Measurements from ENCODE around the gene USP12.

The USP12 gene

DNA sequence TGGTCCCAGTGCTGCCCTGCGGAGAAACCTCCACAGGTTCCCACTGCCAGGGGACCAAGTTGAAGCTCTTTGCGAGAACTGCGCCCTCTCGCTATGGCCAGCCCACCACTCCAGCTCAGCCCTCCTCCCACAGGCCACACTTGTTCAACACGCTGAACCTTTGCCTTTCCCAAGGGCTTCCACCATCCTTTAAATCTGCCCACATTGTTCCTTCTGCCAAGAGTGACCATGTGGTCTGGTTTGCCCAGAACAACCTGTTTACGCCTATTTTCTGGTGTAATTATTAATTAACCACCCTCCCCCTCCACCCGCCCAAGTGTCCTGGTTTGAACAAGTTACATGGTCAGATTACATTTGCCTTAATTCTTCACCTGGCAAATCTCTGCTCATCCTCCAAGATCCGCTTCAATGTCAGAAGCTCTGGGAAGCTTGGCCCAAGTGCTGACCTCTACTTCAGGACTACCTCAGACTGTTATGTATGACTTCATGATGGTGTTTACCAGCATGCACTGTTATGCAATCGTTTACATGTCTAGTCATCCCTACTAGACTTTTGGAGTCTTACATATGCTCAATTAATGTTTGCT lies 12.0 kb upstream of the USP12 start:
- DNase-seq = no peak

DNA sequence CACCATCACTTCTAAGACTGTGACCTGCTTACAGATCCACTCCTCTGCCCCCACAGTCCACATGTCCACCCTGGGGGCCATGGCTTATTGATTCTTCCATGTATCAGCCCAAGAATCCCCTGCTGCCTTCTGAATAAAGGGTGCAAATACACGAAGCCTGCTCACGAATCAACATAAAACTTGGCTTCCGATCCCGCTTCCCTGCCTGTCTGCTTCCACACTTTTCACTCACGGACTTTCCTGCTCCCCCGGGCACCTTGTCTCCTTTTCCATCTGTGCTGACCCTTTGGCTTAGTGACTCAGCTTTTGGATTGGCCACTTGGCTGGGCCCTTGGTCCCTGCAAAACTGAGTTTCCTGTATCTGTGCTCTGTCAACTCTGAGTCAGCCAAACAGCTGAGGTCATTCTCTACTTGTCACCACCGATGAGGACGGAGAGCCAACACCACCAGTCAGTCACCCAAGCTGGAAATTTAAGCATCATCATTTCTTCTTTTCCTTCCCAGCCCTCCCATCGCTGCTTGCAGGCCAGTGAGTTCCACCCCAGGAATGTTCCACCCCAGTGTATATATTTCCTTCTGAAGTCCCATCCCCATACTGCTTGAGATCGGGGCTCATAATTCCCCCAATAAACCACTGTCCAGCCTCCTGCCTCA lies 11.4 kb upstream of the USP12 start:
- no peak for DNase-seq

DNA sequence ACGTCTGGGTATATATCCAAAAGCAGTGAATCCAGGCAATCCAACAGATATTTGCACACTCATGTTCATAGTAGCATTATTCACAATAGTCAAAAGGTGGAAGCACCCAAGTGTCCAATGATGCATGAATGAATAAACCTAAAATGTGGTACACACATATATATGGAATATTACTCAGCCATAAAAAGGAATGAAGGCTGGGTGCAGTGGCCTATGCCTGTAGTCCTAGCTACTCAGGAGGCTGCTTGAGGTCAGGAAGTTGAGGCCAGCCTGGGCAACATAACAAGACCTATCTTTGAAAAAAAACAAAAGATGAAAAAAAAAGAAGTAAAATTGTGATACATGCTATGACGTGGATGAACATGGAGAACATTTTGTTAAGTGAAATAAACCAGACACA lies 10.4 kb upstream of the USP12 start:
- no peak for DNase-seq

DNA sequence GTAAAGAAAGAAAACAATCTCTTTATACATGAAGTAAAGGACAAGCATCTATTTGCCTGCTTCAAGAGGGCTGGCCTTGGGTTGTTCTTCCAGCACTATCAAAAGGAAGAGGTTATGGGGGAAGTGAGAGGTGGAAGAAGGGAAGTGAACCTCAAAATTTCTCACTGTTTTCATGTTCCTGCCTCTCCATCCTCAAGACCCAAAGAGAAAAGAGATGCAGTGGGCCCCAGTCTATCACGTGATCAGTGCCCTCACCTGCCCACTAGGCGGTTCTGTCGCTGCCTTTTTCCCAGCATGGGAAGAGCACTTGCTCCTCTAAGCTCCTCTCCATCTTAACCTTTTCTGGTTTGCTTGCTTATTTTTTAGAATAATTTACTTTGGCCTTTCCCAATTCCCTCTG lies 6.2 kb upstream of the USP12 start:
- DNase-seq = no peak

DNA sequence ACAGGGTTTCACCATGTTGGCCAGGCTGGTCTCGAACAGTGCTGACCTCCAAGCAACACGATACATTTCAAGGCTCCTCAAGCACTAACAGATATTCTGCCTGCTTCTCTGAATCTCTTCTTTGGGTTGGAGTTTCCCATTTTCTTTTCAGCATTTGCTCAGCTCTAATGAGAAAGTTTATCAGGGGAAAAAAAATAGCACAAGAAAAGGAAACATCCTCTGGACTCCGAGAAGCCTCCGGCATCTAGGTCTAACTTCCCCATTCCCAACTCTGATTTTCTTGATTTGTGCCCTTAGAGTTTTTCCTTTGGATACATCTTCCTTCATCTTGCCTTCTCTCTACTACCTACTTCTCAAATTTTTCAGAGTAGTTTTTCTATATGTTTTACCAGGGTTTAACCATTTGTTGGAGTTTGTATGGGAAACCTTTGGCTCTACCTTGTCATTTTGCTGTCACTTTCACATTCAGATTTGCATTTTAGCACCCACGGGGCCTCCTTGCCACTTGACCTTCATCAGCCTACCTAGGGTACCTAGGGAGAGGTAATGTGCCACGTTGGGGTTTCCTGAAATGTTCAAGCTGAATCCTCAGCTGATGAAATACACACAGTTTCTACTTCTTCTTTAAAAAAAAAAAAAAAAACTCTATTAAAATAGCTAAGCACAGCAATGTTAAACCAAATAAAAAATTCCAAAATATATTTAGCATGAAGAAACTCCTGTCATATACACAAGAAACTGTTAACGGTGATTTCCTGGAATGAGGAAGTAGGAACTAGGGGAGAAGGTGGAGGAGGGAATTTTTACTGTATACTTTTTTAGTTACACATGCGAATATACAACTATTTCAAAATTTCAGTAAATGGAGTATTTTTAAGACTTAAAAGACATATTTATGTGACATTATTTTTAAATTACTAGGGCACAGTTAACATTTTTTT lies 5.1 kb upstream of the USP12 start:
- DNase-seq = no peak

DNA sequence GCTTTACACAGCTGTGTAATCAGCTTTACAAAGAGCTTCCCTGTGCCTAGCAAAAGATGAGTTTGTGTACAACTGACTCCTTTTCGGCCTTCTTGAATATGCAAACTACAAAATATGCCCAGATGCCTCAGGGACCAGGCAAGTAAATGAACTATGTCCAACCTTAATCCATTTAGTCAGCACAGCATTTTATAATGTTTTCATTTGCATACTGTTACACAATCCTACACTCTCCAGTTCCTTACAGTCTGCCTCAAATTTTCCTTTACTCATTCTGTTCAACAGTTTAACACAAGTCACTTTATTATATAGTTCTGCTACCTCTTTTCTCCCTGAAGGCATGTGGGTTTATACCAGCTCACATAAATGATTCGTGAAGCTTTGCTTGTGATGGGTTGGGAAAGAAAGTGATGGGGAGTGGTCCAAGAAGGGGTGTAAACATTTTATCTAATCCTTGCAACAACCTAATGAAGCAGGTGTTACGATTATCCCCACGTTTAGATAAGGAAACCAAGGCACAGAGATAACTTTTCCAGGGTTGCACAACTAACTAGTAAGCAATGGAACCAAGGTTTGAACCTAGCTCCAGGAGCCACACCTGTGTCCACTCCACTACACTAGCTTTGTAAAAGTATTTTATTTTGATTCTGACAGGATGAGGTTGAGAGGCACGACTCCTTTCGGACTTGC lies 3.3 kb upstream of the USP12 start:
- no peak for DNase-seq

DNA sequence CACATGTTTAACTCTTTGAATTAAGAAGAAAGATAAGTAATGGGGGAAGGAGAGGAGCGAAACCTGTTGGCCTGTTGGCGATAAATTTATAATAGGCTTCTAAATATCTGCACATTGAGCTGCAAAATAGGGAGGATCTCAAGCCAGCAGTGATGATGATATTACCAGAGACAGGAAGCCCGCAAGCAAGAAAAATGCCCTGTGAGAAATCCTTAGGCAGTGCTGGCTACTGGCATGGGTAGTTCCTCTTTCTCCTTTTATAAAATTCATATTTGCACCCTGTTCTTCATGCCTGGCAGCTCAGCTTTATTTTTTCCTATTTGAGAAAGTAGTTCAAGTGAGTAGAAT lies 858 bp upstream of the USP12 start:
- no peak for DNase-seq

DNA sequence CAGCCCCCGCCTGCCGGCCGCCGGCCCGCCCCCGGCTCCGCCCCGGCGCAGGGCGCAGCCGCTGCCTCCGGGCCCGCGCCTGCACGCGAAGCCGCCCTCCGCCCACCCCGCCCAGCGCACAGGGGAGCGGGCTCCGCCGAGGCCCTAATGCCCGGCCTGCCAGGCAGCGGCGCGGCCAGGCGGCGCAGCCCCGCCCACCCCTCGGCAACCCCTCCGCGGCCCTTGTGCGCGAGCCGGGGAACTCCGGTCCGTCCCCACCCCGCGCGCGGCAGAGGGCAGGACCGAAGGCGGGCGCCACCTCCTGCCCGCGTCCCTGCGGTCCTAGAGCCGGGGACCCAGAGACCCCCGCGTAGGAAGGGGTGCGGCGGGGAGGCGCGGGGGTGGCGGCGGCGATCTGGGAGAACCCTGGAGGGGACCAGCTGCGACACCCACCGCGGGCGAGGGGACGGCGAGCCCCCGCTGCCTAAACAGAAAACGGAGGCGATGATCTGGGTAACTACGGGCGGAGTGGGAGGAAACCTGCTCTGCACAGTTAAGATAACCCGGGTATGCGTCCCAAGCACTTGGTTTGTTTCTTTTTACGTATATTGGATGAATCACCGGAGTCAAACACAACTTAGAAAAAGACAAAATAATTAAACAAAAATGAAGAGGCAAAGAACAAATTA lies 350 bp upstream of the USP12 start:
- peak; percentile 20 to 39 for DNase-seq

DNA sequence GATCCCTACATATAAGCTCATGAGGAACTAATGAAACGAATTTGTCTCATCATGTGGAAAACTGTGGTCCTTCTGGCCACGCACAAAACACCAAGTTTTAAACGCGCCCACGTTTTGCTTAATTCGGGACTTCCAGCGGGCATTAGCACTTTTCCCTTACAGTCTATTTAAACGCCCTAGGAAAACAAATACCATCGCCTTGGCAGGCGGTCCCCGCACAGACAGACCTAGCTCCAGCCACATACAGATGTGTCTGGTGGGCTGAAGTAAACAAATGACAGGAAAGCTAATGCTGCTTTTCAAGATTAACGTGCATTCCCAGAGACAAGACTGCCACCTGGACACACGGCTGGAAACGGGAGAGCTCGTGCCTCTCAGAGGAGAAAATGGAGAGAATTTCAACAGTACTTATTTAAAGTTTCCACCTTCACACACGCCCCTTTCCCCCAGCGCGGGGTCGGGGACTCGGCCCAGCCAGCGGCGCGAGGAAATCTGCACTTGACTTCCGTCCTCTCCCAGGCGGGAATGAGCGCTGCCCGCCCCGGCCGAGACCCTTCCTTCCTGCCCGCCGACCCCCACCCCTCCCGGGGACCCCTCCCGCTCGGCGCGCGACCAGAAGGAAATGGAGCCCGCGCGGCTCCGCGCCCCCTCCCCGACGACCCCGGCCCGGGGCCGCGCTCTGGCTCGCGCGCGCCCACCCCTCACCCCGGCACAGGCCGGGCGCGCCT lies 931 bp downstream of the USP12 start:
- no peak for DNase-seq

DNA sequence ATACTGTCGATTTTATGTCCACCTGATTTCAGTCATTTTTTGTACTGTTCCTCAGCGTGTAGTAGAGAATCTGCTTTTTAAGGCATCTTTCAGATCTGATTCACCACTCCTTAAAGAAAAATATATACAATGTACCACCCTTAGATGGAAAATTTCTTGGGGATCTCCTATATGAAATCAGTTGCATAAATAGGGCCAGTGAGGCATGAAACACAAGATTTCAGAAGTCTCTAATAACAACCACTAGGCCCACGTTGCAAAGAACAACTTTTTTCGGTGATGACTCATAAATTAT lies 1.4 kb downstream of the USP12 start:
- DNase-seq = no peak

DNA sequence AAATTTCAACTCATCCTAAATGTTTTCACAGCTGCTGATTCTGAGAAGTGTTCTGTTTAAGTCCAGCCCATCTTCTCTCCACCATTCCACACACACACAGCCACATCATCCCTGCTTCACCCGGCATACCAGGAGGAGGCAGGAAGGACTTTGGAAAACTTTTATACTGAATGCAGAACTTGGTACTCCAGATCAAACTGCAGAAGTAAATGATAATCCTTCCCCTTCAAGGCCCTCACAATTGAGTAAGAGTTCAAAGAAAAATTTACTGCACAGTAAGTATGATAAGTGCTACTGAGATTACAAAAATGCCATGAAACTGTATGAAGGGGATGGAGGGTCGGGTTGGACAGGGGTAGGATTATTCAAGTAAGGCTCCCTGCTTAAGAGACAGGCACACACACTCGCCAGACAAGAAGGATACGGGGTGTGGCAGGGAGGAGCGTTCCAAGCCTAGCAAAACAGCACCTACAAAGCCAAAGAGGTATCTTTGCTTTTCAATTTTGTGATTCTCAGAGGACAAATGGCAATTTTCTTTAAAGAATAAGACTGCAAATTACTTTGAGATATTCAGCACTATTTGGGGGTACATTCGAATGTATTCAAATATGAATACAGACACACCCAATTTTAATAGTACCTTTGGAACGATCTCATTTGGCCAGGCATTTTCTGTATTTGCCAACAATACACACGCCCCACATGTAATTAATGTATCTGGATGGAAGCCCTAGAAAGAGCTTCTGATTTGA lies 2.5 kb downstream of the USP12 start:
- DNase-seq = no peak

DNA sequence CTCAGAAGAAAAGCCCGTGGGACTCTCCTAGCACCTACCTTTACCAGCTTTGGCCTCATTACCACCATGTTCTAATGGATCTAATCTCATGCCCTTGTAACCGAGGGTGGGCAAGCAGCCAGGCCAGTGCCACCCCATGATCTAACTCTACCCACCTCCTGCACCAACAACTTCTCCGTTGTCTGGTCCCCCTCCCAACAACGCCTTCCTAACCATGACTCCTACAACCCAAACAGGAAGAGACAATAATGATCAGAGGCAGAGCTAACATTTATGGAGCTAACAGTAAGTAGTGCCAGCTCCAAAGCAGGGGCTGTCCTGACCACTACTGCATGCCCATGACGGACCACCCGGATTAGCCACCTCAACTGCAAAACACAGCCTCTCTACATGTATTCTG lies 3.5 kb downstream of the USP12 start:
- DNase-seq = no peak

DNA sequence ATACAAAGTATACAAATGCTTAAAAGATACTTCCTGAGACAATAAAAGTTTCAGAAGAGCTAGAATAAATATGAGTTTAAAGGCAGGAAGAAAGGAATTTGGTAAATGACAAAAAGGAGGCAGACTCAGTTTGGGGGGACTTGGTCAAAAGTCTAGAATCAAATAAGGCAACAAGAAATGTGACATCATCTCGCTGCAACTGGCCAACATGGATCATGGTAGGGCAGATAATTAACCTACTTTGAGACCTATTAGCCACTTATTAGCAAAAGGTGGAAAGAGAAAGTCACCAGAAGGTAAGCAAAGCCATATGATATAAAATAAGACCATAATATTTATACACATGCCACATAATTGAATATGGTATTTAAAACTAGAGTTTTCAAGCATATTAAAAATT lies 5.3 kb downstream of the USP12 start:
- DNase-seq = no peak

DNA sequence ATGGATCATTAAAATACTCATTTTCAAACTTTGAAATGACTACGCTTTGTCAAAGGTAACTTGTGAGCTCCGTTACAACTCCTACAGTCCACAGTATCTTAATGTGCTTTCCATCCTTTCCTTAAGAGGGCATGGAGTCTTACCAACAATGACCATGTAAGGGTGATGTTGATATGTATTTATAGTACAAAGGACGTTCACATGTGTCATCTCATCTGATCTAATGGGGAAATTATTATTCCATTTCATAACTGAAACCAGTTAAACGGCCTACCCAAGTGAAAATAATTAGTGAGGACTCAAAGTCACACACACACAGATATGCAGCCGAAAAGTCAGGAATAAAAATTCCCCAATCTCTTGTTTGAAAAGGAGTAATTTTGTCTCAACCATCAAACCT lies 9.6 kb downstream of the USP12 start:
- no peak for DNase-seq

DNA sequence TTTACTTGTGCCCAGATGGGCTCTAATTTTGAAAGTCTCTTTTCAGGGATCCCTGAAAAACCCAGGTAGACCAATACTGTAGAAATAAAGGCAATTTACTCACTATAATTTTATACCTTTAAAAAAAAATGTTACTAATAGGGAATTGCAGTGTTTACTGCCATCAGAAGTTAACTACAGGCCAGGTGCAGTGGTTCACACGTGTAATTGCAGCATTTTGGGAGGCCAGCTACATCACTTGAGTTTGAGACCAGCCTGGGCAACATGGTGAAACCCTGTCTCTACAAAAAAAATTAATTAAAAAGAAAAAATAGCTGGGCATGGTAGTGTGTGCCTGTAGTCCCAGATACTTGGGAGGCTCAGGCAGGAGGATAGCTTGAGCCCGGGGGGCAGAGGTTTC lies 10.2 kb downstream of the USP12 start:
- DNase-seq = no peak

DNA sequence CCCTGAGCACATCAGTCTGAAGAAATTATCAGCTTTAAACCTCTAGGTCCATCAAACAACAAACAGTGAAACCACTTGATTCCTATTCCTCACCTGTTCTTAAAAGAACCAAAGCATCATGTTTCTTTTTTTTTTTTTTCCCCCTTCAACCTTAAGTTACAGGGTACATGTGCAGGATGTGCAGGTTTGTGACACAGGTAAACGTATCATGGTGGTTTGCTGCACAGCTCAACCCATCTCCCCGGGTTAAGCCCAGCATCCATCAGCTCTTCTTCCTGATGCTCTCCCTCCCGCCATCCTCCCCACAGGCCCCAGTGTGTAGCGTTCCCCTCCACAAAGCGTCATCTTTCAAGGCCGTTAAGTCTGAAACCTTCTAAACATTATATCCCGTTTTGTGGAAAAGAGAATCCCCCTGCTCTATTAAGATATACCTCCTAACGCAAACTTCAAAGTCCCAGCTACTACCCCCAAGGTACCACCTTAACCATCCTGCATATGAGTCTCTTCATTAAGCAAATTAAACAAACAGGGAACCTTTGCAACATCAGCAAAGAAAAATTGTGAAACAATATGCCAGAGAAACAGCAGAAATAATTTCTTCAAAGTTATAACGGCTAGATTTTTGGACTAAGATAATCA lies 10.8 kb downstream of the USP12 start:
- no peak for DNase-seq

DNA sequence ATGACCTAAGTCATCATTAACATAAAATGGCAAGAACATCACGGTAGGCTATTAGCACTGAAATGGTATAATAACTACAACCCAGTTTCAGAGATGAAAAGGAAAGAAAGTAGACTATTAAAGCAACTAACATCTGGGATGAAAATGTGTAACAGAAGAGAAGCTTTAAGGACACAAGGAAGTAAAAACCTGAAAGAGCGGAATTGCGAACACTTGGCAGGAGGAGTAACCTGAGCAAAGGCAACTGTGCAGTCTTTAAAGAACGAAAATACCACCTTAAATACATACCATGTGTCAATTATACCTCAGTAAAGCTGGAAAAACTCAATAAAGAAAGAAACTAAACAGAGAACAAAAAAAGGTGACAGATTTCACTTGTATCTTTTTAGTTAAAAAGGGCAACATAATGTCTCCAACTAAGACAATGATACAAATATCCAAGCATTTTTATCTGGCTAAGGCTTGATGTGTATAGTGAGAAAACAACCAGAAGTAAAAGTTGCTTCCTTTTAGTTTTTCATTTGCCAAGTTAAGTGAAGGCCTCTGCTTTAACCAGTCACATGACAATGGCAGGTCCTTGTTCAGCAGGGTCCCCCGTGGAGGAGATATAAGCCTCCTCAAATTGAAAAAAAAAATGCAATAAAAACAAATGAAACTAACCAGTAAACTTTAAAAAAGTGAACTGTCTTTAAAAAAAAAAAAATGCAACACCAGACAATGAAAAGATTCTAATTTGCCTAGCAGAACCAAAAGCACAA lies 11.6 kb downstream of the USP12 start:
- DNase-seq = no peak

DNA sequence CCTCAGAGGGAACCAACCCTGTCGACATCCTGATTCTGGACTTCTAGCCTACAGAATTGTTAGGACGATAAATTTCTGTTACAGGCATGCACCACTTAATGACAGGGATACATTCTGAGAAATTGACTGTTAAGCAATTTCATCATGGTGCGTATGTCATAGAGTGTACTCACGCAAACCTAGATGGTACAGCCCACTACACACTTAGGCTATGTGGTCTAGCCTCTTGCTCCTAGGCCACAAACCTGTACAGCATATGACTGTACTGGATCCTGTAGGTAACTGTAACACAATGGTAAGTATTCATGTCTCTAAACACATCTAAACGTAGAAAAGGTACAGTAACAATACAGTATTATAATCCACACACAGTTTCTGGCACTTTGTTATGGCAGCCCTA lies 13.3 kb downstream of the USP12 start:
- no peak for DNase-seq

DNA sequence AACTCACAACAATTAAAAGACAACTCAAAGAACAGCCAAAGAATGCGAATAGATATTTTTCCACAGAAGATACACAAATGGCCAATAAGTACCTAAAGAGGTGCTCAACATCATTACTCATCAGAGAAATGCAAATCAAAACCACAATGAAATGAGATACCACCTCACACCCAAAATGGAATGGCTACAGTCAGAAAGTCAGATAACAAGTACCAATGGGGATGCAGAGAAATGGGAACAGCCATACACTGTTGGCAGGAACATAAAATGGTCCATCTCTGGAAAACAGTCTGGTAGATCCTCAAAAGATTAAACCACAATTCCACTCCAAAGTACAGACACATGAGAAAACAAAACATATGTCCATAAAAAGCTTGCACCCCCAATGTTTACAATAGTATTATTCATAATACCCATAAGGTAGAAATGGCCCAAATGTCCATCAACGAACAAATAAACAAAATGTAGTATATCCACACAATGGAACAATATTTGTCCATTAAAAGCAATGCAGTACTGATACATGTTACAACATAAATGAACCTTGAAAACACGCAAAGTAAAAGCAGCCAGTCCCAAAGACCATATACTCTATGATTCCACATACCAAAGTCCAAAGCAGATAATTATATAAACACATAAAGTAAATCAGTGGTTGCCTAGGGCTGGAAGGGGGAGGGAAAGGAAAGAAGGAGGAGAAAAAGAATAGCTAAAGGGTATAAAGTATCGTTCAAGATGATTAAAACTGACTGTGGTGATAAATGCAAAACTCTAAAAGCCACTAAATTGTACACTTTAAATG lies 19.6 kb downstream of the USP12 start:
- DNase-seq = no peak

DNA sequence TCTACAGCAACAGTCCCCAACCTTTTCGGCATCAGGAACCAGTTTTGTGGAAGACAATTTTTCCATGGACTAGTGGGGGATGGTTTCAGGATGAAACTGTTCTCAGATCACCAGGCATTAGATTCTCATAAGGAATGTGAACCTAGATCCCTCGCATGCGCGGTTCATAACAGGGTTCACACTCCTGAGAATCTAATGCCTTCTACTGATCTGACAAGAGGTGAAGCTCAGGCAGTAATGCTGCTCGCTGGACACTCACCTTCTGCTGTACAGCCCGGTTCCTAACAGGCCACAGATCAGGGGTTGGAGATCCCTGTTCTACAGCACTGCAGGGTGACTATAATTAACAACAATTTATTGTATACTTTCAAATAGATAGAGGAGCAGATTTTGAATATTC lies 21.9 kb downstream of the USP12 start:
- DNase-seq = no peak
